Ovary (tissue), 9 donors: ENCODE measurements around the gene TSSC4. TPM values are rescaled to one million over a fixed set of nuclear protein-coding genes. Genes with fewer than 3 reads are reported as not detected.

Experiments used
- DNase-seq, 5 donors: peaks; one replicate each; pipeline ENCODE4 v3.0.0-alpha.2; 2019 to 2020
- H3K27ac ChIP-seq, 2 donors: fragments of 200-600 bp; one replicate each; pipeline versions ENCODE4 v1.5.1 to v1.8.0; 2019 to 2022
- H3K27me3 ChIP-seq: fragments of 200-600 bp; one replicate; pipeline ENCODE4 v1.8.0; 2022
- H3K36me3 ChIP-seq: fragments of 200-600 bp; sonication (generic); one replicate; pipeline ENCODE4 v1.5.1; 2019
- H3K4me1 ChIP-seq: one replicate; pipeline ENCODE4 v1.8.1; 2013; ENCODE audit warnings: mild to moderate bottlenecking, moderate library complexity; ENCODE audit not compliant: insufficient read depth
- H3K4me3 ChIP-seq: fragments of 200-600 bp; sonication (generic); one replicate; pipeline ENCODE4 v1.5.1; 2017
- H3K9me3 ChIP-seq, 2 donors: fragments of 200-600 bp in 1 of 2; sonication (generic) in 1 of 2; one replicate each; pipeline versions ENCODE4 v1.5.1 to v1.8.1; 2013 to 2019; ENCODE audit warnings: mild to moderate bottlenecking in 1 of 2, moderate library complexity in 1 of 2
- CTCF ChIP-seq, 3 donors: fragments of 450-650 bp in 2 of 3; fragments of 200-600 bp in 1 of 3; IDR thresholded peaks; one replicate each; pipeline versions ENCODE4 v1.5.1 to v1.8.0; 2016 to 2022; ENCODE audit warnings: antibody characterized with exemption in 3 of 3, mild to moderate bottlenecking in 1 of 3
- EP300 ChIP-seq: sonication (generic); formaldehyde crosslinking; IDR thresholded peaks from one replicate; pipeline ENCODE4 v1.6.1; 2017; ENCODE audit warnings: antibody characterized with exemption
- POLR2A ChIP-seq: fragments of 450-650 bp; IDR thresholded peaks from one replicate; pipeline ENCODE4 v1.6.1; 2017; ENCODE audit warnings: antibody characterized with exemption, mild to moderate bottlenecking, moderate library complexity
- WGBS, 3 donors: extraction: QIAGEN DNeasy Blood & Tissue Kit in 1 of 3; methylation state at CpG; one replicate each; pipeline versions ENCODE4 v1.1.5 to v1.1.7; 2013 to 2017; 5-methylcytosine and 5-hydroxymethylcytosine counted together
- intact Hi-C, 4 donors: fragments of 100-400 bp; cut with DNase I; formaldehyde crosslinking; loops; one replicate each; pipeline versions ENCODE4 v1.11.0 to v1.15.1; 2022 to 2023
- polyA plus RNA-seq, 2 donors: library from polyadenylated mRNA; stranded (reverse); fragments of 200-250 nt in 1 of 2; fragments of 350-450 nt in 1 of 2; fragmentation: Illumina TruSeq in 1 of 2; extraction: RNeasy Lipid Tissue Mini Kit (QIAGEN cat#74804) in 1 of 2; gene quantifications; one replicate each; pipeline ENCODE4 v1.2.3, GENCODE V29; 2013 to 2014
- total RNA-seq, 7 donors: library from RNA; depleted of rRNA in 2 of 7; stranded (reverse); fragments of >200 nt in 2 of 7; fragmentation: NEBNext Ultra II Directional in 3 of 7; extraction: Animal tissue kit (Norgen Biotek cat#: 25700) in 3 of 7; gene quantifications; one replicate each; pipeline versions ENCODE4 v1.1.0 to v1.2.4, GENCODE V29; 2016 to 2023
- donor health status: DM: no; HTN: no; CAD: no; lungs with moderate emphysema.
- donor health status: DM: no; HTN: no; CAD: no.
- donor health status: Bipolar disorder and iron deficiency.
- donor health status: DM: yes; HTN: yes; CAD: no.
- donor health status: DM: no; HTN: no; CAD: no.
- donor health status: DM: yes; HTN: yes; CAD: no.

TSSC4 gene
- total and polyA plus RNA-seq, 9 donors: 1.3 to 73.4 (median 41.7) TPM

DNA sequence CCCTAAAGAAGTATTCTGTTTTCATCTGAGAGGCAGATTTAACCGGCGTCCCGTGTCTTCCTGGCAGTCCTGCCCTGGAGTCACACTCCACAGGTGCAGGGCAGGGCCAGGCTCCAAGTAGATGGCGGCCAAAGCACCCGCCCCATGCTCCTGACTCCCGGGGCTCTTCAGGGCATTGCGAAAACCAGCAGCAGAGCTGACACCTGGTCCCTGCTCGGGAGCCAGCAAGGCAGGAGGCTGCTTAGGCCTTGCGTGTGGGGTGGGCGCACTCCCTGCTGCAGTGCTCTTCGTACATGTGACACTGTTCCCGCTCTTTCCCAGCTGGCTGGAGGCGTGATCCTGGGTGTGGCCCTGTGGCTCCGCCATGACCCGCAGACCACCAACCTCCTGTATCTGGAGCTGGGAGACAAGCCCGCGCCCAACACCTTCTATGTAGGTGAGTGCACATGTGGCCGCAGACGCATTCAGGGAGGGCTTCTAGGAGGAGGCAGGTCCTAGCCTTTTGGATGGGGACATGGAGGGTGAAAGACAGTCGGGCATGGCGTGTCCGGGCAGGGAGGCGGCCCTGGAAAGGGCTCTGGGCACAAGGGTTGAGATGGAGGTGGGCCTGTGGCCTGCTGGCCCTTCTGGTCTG lies 10.3 kb upstream of the TSSC4 start:
- no peak for TF ChIP-seq EP300
- TF ChIP-seq POLR2A: no peak
- no peak for TF ChIP-seq CTCF (IDR thresholded peaks at IDR 0.05)
- Histone ChIP-seq H3K27me3 (no peaks in the 10 kb centered on the region), H3K9me3 (no peaks in the 10 kb centered on the region), H3K4me1 (peaks cover 44% of the 10 kb centered on the region), H3K36me3 (no peaks in the 10 kb centered on the region), H3K4me3 (no peak overlapping the region), H3K27ac (peak overlapping the region in 1 of 2 donors; percentile 16)
- DNase-seq: no peak
- intact Hi-C loops: loop anchor here in 1 of 4 donors (10.0 kb wide), 1 partner anchor 1855 kb away; the partner anchor contains the start of genes HRAS and LRRC56
- 63 to 69% (median 69%) methylated on average over 21 to 23 of the region's 23 CpGs for WGBS, 3 donors

GRCh38 chr11:2390725-2391151 lies 9.8 kb upstream of the TSSC4 start:
- H3K4me3 ChIP-seq: no peak overlapping the region
- TF ChIP-seq POLR2A (no peak), CTCF (IDR thresholded peaks at IDR 0.05) (no peak), EP300 (no peak)
- H3K9me3 ChIP-seq: no peaks in the 10 kb centered on the region
- WGBS, 3 donors: 10 to 23% (median 21%) methylated on average over 8 of the region's 8 CpGs
- intact Hi-C loops: loop anchor here in 1 of 4 donors (10.0 kb wide), 1 partner anchor 1856 kb away; the partner anchor contains the start of genes HRAS and LRRC56
- H3K36me3 ChIP-seq: no peaks in the 10 kb centered on the region
- H3K27me3 ChIP-seq: no peaks in the 10 kb centered on the region
- DNase-seq: peak; percentile 58 to 74 (median 60)
- peak overlapping the region in 1 of 2 donors; percentile 16 for H3K27ac ChIP-seq
- H3K4me1 ChIP-seq: peaks cover 43% of the 10 kb centered on the region

DNA sequence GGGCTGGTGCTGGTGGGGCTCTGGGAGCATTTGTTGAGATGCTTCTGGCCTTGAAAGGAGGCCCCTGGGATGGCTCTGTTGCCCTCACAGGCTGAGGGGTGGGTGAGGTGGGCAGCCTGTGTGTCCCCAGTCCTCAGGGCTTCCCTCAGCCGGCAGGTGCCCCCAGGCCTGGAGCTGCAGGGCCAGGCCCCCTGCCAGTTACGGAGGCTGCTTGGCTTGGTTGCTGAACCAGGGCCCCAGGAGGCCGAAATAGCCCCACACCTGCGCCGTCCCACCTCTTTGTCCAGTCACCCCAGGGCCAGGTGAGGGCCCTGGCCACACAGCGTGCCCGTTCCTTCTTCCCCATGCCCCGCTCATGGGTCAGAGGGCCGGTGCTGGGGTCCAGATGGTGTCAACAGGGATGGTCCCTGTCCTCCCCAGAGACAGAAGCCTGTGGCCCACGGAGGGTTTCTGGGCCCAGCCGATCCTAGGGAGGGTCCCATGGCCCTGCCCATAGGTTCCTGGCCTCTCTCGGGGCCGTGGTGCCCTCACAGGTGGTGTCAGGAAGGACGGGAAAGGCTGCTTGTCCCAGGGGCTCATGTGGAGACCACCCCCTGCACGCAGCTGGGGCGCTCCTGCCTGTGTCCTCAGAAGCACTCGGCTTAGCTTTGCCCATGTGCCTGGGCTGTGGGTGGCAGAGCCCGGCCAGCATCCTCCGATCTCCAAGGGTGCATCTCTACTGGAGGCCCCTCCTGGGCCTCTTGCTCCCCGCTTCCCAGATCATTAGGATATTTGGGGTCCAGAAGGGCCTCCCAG lies 9.2 kb upstream of the TSSC4 start:
- H3K9me3 ChIP-seq: no peaks in the 10 kb centered on the region
- no peaks in the 10 kb centered on the region for H3K36me3 ChIP-seq
- TF ChIP-seq POLR2A (no peak), EP300 (no peak), CTCF (IDR thresholded peaks at IDR 0.05) (no peak)
- H3K27me3 ChIP-seq: no peaks in the 10 kb centered on the region
- H3K27ac ChIP-seq: no peak overlapping the region
- H3K4me3 ChIP-seq: no peak overlapping the region
- no peak for DNase-seq
- 81 to 86% (median 82%) methylated on average over 20 of the region's 20 CpGs for WGBS, 3 donors
- peaks cover 40% of the 10 kb centered on the region for H3K4me1 ChIP-seq
- intact Hi-C loops: loop anchor here in 1 of 4 donors (10.0 kb wide), 1 partner anchor 1857 kb away; the partner anchor contains the start of genes HRAS and LRRC56

DNA sequence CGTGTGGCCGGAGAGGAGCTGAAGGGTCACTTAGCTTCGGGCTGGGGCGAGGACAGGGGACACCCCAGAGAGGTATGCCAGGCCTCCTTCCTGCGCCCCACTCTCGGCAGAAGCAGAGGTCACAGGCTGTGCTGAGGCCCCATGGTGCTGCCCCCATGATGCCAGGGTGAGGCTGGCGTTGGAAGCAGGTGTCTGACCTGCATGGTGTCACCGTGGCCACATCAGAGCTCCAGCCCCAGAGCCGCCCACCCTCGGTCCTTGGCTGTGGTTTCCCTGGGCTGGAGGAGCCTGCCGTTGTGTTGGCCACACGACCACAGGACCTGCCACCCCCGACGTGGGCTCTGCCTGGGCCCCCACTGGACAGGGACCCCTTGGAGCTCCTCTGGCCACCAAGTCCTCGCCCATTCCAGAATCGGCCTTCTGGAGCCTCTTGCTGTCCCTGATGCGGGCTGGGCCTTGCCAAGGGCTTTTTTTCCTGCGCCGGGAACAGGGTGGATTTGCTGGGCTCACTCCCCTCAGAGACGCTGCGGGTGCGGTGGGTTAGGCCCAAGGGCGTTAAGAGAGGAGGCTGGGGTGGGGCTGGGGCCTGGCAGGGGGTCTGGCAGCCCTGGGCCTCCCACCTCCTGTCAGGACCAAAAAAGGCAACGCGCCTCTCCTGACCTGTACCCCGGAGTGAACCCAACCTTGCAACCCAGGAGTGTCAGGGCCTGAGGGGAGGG lies 8.2 kb upstream of the TSSC4 start:
- TF ChIP-seq EP300 (no peak), POLR2A (no peak), CTCF (IDR thresholded peaks at IDR 0.05) (no peak)
- Histone ChIP-seq H3K27me3 (no peaks in the 10 kb centered on the region), H3K27ac (peak overlapping the region in 1 of 2 donors; percentile 30), H3K9me3 (no peaks in the 10 kb centered on the region), H3K36me3 (no peaks in the 10 kb centered on the region), H3K4me3 (no peak overlapping the region), H3K4me1 (peaks cover 33% of the 10 kb centered on the region)
- intact Hi-C loops: loop anchor here in 1 of 4 donors (10.0 kb wide), 1 partner anchor 1858 kb away; the partner anchor contains the start of genes HRAS and LRRC56
- DNase-seq: no peak
- 77 to 81% (median 79%) methylated on average over 26 of the region's 26 CpGs for WGBS, 3 donors
